OCI-LY7 (cell line): ENCODE measurements around the gene DRG2. TPM values are rescaled to one million over a fixed set of nuclear protein-coding genes. Genes with fewer than 3 reads are reported as not detected.

ENCODE experiments used
- BruUV-seq: library from RNA; stranded (reverse); fragments of 400-500 nt; replicated peaks from 2 replicates; lab custom pipeline; 2021; lab: Mats Ljungman, UMichigan
- CTCF ChIA-PET: fragments of 300-600 bp; sonication (Branson Sonifier 250); formaldehyde crosslinking; loops from one replicate; lab custom pipeline; 2022; ENCODE audit warnings: antibody characterized with exemption; ENCODE audit not compliant: unreplicated experiment; lab: Charles Lee
- POLR2A ChIA-PET: fragments of 300-600 bp; sonication (Branson Sonifier 250); formaldehyde crosslinking; loops from one replicate; lab custom pipeline; 2022; ENCODE audit warnings: antibody characterized with exemption; lab: Charles Lee
- DNase-seq: peaks from one replicate; pipeline ENCODE4 v3.0.0-alpha.2; 2015; ENCODE audit warnings: low spot score
- H2AFZ ChIP-seq: fragments of 200-600 bp; sonication (generic), shearing (Covaris generic); 2 replicates; pipeline ENCODE4 v1.6.1; 2014; ENCODE audit warnings: mild to moderate bottlenecking, antibody characterized with exemption, low read length, moderate library complexity
- H3K27ac ChIP-seq: fragments of 200-600 bp; sonication (generic); 2 replicates; pipeline ENCODE4 v1.5.1; 2014; ENCODE audit warnings: mixed run types, low read depth, mild to moderate bottlenecking, moderate library complexity, low read length, inconsistent platforms; ENCODE audit not compliant: poor library complexity, severe bottlenecking
- H3K36me3 ChIP-seq: fragments of 200-600 bp; sonication (generic); 2 replicates; pipeline ENCODE4 v1.6.1; 2014; ENCODE audit warnings: mild to moderate bottlenecking, antibody characterized with exemption, low read length, moderate library complexity, mixed read lengths; ENCODE audit not compliant: insufficient read depth
- H3K4me1 ChIP-seq: fragments of 200-600 bp; sonication (generic); 2 replicates; pipeline ENCODE4 v1.5.1; 2014; ENCODE audit warnings: mild to moderate bottlenecking, low read length; ENCODE audit not compliant: insufficient read depth, poor library complexity, severe bottlenecking
- H3K4me2 ChIP-seq: fragments of 200-600 bp; sonication (generic); 2 replicates; pipeline ENCODE4 v1.6.1; 2014; ENCODE audit warnings: mild to moderate bottlenecking, low read length
- H3K4me3 ChIP-seq: fragments of 200-600 bp; sonication (generic); 2 replicates; pipeline ENCODE4 v1.5.1; 2014; ENCODE audit warnings: mild to moderate bottlenecking, low read depth, low read length; ENCODE audit not compliant: poor library complexity, severe bottlenecking
- H3K79me2 ChIP-seq: fragments of 200-600 bp; sonication (generic); 2 replicates; pipeline ENCODE4 v1.6.1; 2016; ENCODE audit warnings: low read depth, mild to moderate bottlenecking, low read length, moderate library complexity, mixed read lengths; ENCODE audit not compliant: insufficient read depth
- H3K9me2 ChIP-seq: fragments of 200-600 bp; sonication (generic); 2 replicates; pipeline ENCODE4 v1.6.1; 2016; ENCODE audit warnings: mild to moderate bottlenecking, low read length, mixed read lengths; ENCODE audit not compliant: insufficient read depth
- H3K9me3 ChIP-seq: fragments of 200-600 bp; sonication (generic); 2 replicates; pipeline ENCODE4 v1.6.1; 2014; ENCODE audit warnings: mild to moderate bottlenecking, mixed run types, low read length, mixed read lengths
- H4K20me1 ChIP-seq: fragments of 200-600 bp; sonication (generic); 2 replicates; pipeline ENCODE4 v1.6.1; 2014; ENCODE audit warnings: mild to moderate bottlenecking, antibody characterized with exemption, low read length, moderate library complexity, mixed read lengths; ENCODE audit not compliant: insufficient read depth
- EZH2phosphoT487 ChIP-seq: fragments of 200-600 bp; sonication (generic); IDR thresholded peaks from 2 replicates; pipeline ENCODE4 v1.6.1; 2018; ENCODE audit warnings: low read depth, borderline replicate concordance, mild to moderate bottlenecking, mixed run types, antibody characterized with exemption, low read length, moderate library complexity, mixed read lengths
- intact Hi-C: fragments of 100-400 bp; cut with micrococcal nuclease; formaldehyde crosslinking; loops from one replicate; pipeline ENCODE4 v1.10.0; 2022; ENCODE audit not compliant: unreplicated experiment
- total RNA-seq, 2 experiments: library from RNA; depleted of rRNA in 1 of 2; stranded (reverse); fragments of >200 nt in 1 of 2; shearing (Covaris generic) in 1 of 2; gene quantifications; 2 replicates each; pipeline ENCODE4 v1.2.3, GENCODE V29; 2014 to 2022
- TF ChIP-seq, protein P1 (sequence below): fragments of 200-600 bp; sonication (generic); conservative IDR thresholded peaks from 2 replicates; pipeline ENCODE4 v1.5.1; 2014; ENCODE audit warnings: mild to moderate bottlenecking, antibody characterized with exemption, low read length, moderate library complexity, mixed read lengths

The DRG2 gene
- total RNA-seq, 2 experiments from 2014 or later = 60.4 to 62.6 TPM

- no peaks in the 10 kb centered on the region for H3K4me1 ChIP-seq
Observed at GRCh38 chr17:18122990-18123753, 35.4 kb downstream of the DRG2 start.

GRCh38 chr17:18124345-18125126 is 36.8 kb downstream of the DRG2 start:
- Histone ChIP-seq H3K4me3 (no peak overlapping the region), H3K36me3 (no peaks in the 10 kb centered on the region), H3K4me2 (no peak overlapping the region), H3K9me3 (no peaks in the 10 kb centered on the region), H3K4me1 (no peaks in the 10 kb centered on the region), H2AFZ (no peak overlapping the region), H3K27ac (no peak overlapping the region), H3K79me2 (no peaks in the 10 kb centered on the region), H4K20me1 (no peaks in the 10 kb centered on the region), H3K9me2 (no peaks in the 10 kb centered on the region)
- DNase-seq = no peak
- ChIA-PET POLR2A (no interaction called here), CTCF (interaction anchor here (0.6 kb wide), 1 partner anchor 75 kb away, joined by 7 read pairs; no protein-coding TSS in a partner anchor)
- no peak for TF ChIP-seq EZH2phosphoT487
- TF ChIP-seq, protein P1, sequence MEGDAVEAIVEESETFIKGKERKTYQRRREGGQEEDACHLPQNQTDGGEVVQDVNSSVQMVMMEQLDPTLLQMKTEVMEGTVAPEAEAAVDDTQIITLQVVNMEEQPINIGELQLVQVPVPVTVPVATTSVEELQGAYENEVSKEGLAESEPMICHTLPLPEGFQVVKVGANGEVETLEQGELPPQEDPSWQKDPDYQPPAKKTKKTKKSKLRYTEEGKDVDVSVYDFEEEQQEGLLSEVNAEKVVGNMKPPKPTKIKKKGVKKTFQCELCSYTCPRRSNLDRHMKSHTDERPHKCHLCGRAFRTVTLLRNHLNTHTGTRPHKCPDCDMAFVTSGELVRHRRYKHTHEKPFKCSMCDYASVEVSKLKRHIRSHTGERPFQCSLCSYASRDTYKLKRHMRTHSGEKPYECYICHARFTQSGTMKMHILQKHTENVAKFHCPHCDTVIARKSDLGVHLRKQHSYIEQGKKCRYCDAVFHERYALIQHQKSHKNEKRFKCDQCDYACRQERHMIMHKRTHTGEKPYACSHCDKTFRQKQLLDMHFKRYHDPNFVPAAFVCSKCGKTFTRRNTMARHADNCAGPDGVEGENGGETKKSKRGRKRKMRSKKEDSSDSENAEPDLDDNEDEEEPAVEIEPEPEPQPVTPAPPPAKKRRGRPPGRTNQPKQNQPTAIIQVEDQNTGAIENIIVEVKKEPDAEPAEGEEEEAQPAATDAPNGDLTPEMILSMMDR = no peak
- intact Hi-C loops = no loop called here
- no TSS peak for BruUV-seq

More at GRCh38 chr17:18122990-18123753, 35.4 kb downstream of the DRG2 start:
- Histone ChIP-seq H3K9me3 (no peaks in the 10 kb centered on the region), H2AFZ (no peak overlapping the region), H4K20me1 (no peaks in the 10 kb centered on the region), H3K27ac (no peak overlapping the region), H3K4me2 (no peak overlapping the region), H3K4me3 (no peak overlapping the region), H3K9me2 (no peaks in the 10 kb centered on the region), H3K79me2 (no peaks in the 10 kb centered on the region), H3K36me3 (no peaks in the 10 kb centered on the region)
- POLR2A ChIA-PET = interaction anchor here (0.6 kb wide), 1 partner anchor 60 kb away, joined by 6 read pairs; no protein-coding TSS in a partner anchor
- intact Hi-C loops = no loop called here
- BruUV-seq = no TSS peak
- CTCF ChIA-PET = no interaction called here
- TF ChIP-seq, protein P1 = no peak
- no peak for TF ChIP-seq EZH2phosphoT487
- DNase-seq = no peak
